HEK293 (cell line): ENCODE data around the gene WRNIP1.

Experiments used
- FEZF1 ChIP-seq: fragments of 450-650 bp; formaldehyde crosslinking; IDR thresholded peaks from 2 replicates; pipeline ENCODE4 v1.5.1; 2016; ENCODE audit warnings: missing biosample characterization, missing genetic modification characterization
- GLIS1 ChIP-seq: fragments of 450-650 bp; formaldehyde crosslinking; IDR thresholded peaks from 2 replicates; pipeline ENCODE4 v1.5.1; 2016; ENCODE audit warnings: missing biosample characterization, missing genetic modification characterization
- IKZF3 ChIP-seq: fragments of 450-650 bp; IDR thresholded peaks from 2 replicates; pipeline ENCODE4 v1.5.0; 2018; ENCODE audit warnings: missing biosample characterization, mild to moderate bottlenecking, missing genetic modification characterization, moderate library complexity
- KLF1 ChIP-seq: fragments of 450-650 bp; formaldehyde crosslinking; IDR thresholded peaks from 2 replicates; pipeline ENCODE4 v1.5.1; 2016; ENCODE audit warnings: missing biosample characterization, missing genetic modification characterization
- KLF10 ChIP-seq: fragments of 450-650 bp; IDR thresholded peaks from 2 replicates; pipeline ENCODE4 v1.5.1; 2018; ENCODE audit warnings: missing biosample characterization, mild to moderate bottlenecking, missing genetic modification characterization
- KLF8 ChIP-seq: fragments of 450-650 bp; formaldehyde crosslinking; IDR thresholded peaks from 2 replicates; pipeline ENCODE4 v1.5.1; 2016; ENCODE audit warnings: missing biosample characterization, missing genetic modification characterization
- MEIS1 ChIP-seq: sonication (generic); formaldehyde crosslinking; IDR thresholded peaks from 2 replicates; pipeline ENCODE4 v1.8.1; 2022; ENCODE audit warnings: missing genetic modification reagents, mild to moderate bottlenecking, borderline replicate concordance
- OSR2 ChIP-seq: fragments of 450-650 bp; formaldehyde crosslinking; IDR thresholded peaks from 2 replicates; pipeline ENCODE4 v1.5.1; 2016; ENCODE audit warnings: missing biosample characterization, missing genetic modification characterization
- PATZ1 ChIP-seq: fragments of 450-650 bp; formaldehyde crosslinking; IDR thresholded peaks from 2 replicates; pipeline ENCODE4 v1.5.1; 2016; ENCODE audit warnings: missing biosample characterization, missing genetic modification characterization
- PRDM10 ChIP-seq: fragments of 450-650 bp; formaldehyde crosslinking; IDR thresholded peaks from 2 replicates; pipeline ENCODE4 v1.5.1; 2016; ENCODE audit warnings: missing biosample characterization, missing genetic modification characterization
- SCRT2 ChIP-seq: fragments of 450-650 bp; formaldehyde crosslinking; IDR thresholded peaks from 2 replicates; pipeline ENCODE4 v1.5.1; 2016; ENCODE audit warnings: missing biosample characterization, missing genetic modification characterization
- TRIM28 ChIP-seq: IDR thresholded peaks from 2 replicates; pipeline ENCODE4 v1.6.1; 2011; ENCODE audit warnings: low read length, control low read depth, borderline replicate concordance
- WT1 ChIP-seq: fragments of 450-650 bp; formaldehyde crosslinking; IDR thresholded peaks from 2 replicates; pipeline ENCODE4 v1.5.1; 2016; ENCODE audit warnings: missing biosample characterization, missing genetic modification characterization
- ZBTB17 ChIP-seq: fragments of 450-650 bp; formaldehyde crosslinking; IDR thresholded peaks from 2 replicates; pipeline ENCODE4 v1.5.1; 2016; ENCODE audit warnings: missing biosample characterization, missing genetic modification characterization
- ZBTB44 ChIP-seq: fragments of 450-650 bp; IDR thresholded peaks from 2 replicates; pipeline ENCODE4 v1.5.1; 2018; ENCODE audit warnings: missing biosample characterization, mild to moderate bottlenecking, missing genetic modification characterization
- ZIC2 ChIP-seq: fragments of 450-650 bp; formaldehyde crosslinking; IDR thresholded peaks from 2 replicates; pipeline ENCODE4 v1.5.1; 2016; ENCODE audit warnings: missing biosample characterization, missing genetic modification characterization
- ZNF157 ChIP-seq: fragments of 450-650 bp; formaldehyde crosslinking; IDR thresholded peaks from 2 replicates; pipeline ENCODE4 v1.5.1; 2016; ENCODE audit warnings: missing biosample characterization, missing genetic modification characterization
- ZNF184 ChIP-seq: fragments of 450-650 bp; IDR thresholded peaks from 2 replicates; pipeline ENCODE4 v1.5.1; 2018; ENCODE audit warnings: missing biosample characterization, mild to moderate bottlenecking, missing genetic modification characterization
- ZNF354C ChIP-seq: fragments of 450-650 bp; formaldehyde crosslinking; IDR thresholded peaks from 2 replicates; pipeline ENCODE4 v1.5.1; 2016; ENCODE audit warnings: missing biosample characterization, missing genetic modification characterization, low read depth, borderline replicate concordance
- ZNF366 ChIP-seq: fragments of 450-650 bp; formaldehyde crosslinking; conservative IDR thresholded peaks from 2 replicates; pipeline ENCODE4 v1.5.1; 2016; ENCODE audit warnings: missing biosample characterization, missing genetic modification characterization
- ZNF37A ChIP-seq: fragments of 450-650 bp; IDR thresholded peaks from 2 replicates; pipeline ENCODE4 v1.5.1; 2018; ENCODE audit warnings: missing biosample characterization, missing genetic modification characterization
- ZNF394 ChIP-seq: fragments of 450-650 bp; formaldehyde crosslinking; IDR thresholded peaks from 2 replicates; pipeline ENCODE4 v1.5.1; 2016; ENCODE audit warnings: missing biosample characterization, missing genetic modification characterization, mild to moderate bottlenecking, moderate library complexity, borderline replicate concordance
- ZNF488 ChIP-seq: fragments of 450-650 bp; formaldehyde crosslinking; IDR thresholded peaks from 2 replicates; pipeline ENCODE4 v1.5.1; 2016; ENCODE audit warnings: missing biosample characterization, missing genetic modification characterization
- ZNF510 ChIP-seq: fragments of 450-650 bp; formaldehyde crosslinking; IDR thresholded peaks from 2 replicates; pipeline ENCODE4 v1.5.1; 2018; ENCODE audit warnings: mild to moderate bottlenecking, missing genetic modification characterization, missing biosample characterization; ENCODE audit not compliant: insufficient replicate concordance
- ZNF561 ChIP-seq: fragments of 450-650 bp; IDR thresholded peaks from 2 replicates; pipeline ENCODE4 v1.5.1; 2018; ENCODE audit warnings: missing biosample characterization, missing genetic modification characterization, borderline replicate concordance
- ZNF658 ChIP-seq: fragments of 450-650 bp; formaldehyde crosslinking; IDR thresholded peaks from 2 replicates; pipeline ENCODE4; 2016; ENCODE audit warnings: missing biosample characterization, missing genetic modification characterization
- ZNF660 ChIP-seq: fragments of 450-650 bp; IDR thresholded peaks from 2 replicates; pipeline ENCODE4 v1.5.1; 2018; ENCODE audit warnings: missing biosample characterization, mild to moderate bottlenecking, missing genetic modification characterization
- ZNF830 ChIP-seq: fragments of 450-650 bp; IDR thresholded peaks from 2 replicates; pipeline ENCODE4 v1.5.0; 2018; ENCODE audit warnings: missing biosample characterization, missing genetic modification characterization, low read depth, mild to moderate bottlenecking, moderate library complexity
- TF ChIP-seq, protein P1 (sequence below): fragments of 450-650 bp; formaldehyde crosslinking; IDR thresholded peaks from 2 replicates; pipeline ENCODE4 v1.5.1; 2017; ENCODE audit warnings: missing biosample characterization, missing genetic modification characterization

The WRNIP1 gene

DNA sequence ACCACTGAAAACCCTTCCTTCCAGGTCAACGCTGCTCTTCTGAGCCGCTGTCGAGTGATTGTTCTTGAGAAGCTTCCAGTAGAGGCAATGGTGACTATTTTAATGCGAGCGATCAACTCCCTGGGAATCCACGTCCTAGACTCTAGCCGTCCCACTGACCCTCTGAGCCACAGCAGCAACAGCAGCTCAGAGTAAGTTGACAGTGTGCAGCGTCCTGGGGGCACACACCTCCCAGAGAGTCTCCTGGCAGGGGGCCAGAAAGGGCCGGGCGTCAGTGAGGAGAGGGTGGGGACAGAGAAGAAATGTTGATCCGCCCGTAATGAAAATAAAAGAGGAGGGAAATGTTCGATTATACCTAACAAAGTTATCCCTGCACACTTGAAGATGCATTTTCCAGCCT is 5.0 kb downstream of the WRNIP1 start (continued):
- TF ChIP-seq TRIM28, result peak; percentile 56; the same call in 1 of the 2 replicates
- TF ChIP-seq ZBTB44 (tag by site-specific recombination), result peak; percentile 89
- TF ChIP-seq ZNF561 (tag by site-specific recombination), result 0 out of 2 replicates have a peak, but pooled peaks have one; percentile 34
- TF ChIP-seq, protein P1, sequence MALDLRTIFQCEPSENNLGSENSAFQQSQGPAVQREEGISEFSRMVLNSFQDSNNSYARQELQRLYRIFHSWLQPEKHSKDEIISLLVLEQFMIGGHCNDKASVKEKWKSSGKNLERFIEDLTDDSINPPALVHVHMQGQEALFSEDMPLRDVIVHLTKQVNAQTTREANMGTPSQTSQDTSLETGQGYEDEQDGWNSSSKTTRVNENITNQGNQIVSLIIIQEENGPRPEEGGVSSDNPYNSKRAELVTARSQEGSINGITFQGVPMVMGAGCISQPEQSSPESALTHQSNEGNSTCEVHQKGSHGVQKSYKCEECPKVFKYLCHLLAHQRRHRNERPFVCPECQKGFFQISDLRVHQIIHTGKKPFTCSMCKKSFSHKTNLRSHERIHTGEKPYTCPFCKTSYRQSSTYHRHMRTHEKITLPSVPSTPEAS (tag by site-specific recombination), result no peak
- TF ChIP-seq FEZF1, result 0 out of 2 replicates have a peak, but pooled peaks have one; percentile 11
- peak; percentile 78 for TF ChIP-seq PATZ1 (tag by site-specific recombination)
- TF ChIP-seq OSR2 (tag by site-specific recombination), result peak; percentile 32; the same call in 1 of the 2 replicates
- TF ChIP-seq SCRT2 (tag by site-specific recombination), result peak; percentile 44; the same call in 1 of the 2 replicates
- TF ChIP-seq KLF1 (tag by site-specific recombination), result peak; percentile 78
- peak; percentile 44; the same call in 1 of the 2 replicates for TF ChIP-seq WT1 (tag by site-specific recombination)
- 0 out of 2 replicates have a peak, but pooled peaks have one; percentile 17 for TF ChIP-seq ZNF157 (tag by site-specific recombination)
- no peak for TF ChIP-seq ZNF510 (tag by site-specific recombination)
- TF ChIP-seq MEIS1, result no peak
- TF ChIP-seq ZNF394 (tag by site-specific recombination), result no peak
- peak; percentile 82 for TF ChIP-seq KLF10
- 0 out of 2 replicates have a peak, but pooled peaks have one; percentile 4 for TF ChIP-seq ZNF366 (tag by site-specific recombination)
- peak; percentile 87 for TF ChIP-seq ZNF660 (tag by site-specific recombination)
- TF ChIP-seq ZIC2 (tag by site-specific recombination), result peak; percentile 90
- TF ChIP-seq ZNF830 (tag by site-specific recombination), result peak; percentile 30; the same call in 1 of the 2 replicates
- no peak for TF ChIP-seq ZNF488 (tag by site-specific recombination)
- TF ChIP-seq IKZF3, result 0 out of 2 replicates have a peak, but pooled peaks have one; percentile 4
- 0 out of 2 replicates have a peak, but pooled peaks have one; percentile 19 for TF ChIP-seq PRDM10 (tag by site-specific recombination)
- peak; percentile 41; the same call in 1 of the 2 replicates for TF ChIP-seq ZNF37A
- TF ChIP-seq ZNF658 (tag by site-specific recombination), result no peak
- TF ChIP-seq ZBTB17 (tag by site-specific recombination), result peak; percentile 93
- no peak for TF ChIP-seq KLF8 (tag by site-specific recombination)
- TF ChIP-seq ZNF184, result peak; percentile 71; the same call in 1 of the 2 replicates
- TF ChIP-seq ZNF354C (tag by site-specific recombination), result no peak
- TF ChIP-seq GLIS1, result peak; percentile 93
